Measurements from ENCODE around the gene KPNA3.
"Not testable (repeated sequence)": the region's sequence is repeated elsewhere in the genome, so short reads cannot be mapped to it uniquely, and the experiment has no call there.

KPNA3 gene

DNA sequence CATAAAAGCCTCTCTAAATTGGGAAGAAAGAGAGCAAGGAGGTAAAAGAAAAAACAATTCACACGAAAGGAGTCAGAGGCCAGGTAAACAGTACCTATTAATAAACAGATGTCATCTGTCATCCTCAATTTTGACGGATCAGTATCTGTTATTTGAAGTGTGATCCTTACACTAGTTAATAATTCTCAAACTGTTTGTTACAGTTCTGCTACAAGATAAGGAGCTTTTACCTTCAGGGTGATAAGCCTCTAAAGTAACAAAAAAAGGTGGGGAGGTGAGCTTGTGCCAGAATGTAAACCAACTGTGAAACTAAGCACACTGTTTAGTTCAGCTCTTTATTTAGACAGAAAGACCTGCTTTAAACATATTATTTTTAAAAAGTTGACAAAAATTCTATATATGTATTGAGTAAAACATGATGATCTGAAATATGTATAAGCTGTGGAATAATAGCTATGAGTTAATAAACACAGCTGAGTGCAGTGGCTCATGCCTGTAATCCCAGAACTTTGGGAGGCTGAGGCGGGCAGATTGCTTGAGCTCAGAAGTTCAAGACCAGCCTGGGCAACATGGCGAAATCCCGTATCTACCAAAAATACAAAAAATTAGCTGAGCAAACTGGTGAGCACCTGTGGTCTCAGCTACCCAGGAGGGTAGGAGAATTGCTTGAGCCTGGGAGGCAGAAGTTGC is 52.8 kb downstream of the KPNA3 start:
- no peak for DNase-seq

DNA sequence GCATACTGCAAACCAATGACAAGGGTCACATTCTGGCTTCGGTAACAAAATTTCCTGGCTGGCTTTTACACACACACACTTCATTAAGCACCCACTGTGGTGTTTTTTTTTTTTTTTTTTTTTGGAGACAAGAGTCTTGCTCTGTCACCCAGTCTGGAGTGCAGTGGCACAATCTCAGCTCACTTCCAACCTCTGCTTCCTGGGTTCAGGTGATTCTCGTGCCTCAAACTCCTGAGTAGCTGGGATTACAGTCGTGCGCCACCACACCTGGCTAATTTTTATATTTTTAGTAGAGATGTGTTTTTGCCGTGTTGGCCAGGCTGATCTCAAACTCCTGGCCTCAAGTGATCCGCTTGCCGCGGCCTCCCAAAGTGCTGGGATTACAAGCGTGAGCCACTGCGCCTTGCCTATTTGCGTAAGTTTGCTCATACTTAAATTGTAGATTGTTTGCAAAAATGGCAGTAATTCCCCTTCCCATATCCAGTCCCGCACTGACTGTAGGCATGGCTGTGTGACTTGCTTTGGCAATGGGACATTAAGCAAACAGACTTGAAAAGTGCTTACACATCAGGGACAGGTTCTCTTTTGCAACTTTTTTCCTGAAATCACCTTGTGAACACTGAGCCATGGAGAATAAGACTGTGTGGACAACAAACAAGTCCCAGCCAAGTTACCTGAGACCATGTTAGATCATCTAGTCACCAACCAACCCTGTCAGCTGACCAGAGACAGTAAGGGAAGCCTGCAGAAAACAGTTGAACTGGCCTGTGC is 59.1 kb downstream of the KPNA3 start:
- no peak for DNase-seq

DNA sequence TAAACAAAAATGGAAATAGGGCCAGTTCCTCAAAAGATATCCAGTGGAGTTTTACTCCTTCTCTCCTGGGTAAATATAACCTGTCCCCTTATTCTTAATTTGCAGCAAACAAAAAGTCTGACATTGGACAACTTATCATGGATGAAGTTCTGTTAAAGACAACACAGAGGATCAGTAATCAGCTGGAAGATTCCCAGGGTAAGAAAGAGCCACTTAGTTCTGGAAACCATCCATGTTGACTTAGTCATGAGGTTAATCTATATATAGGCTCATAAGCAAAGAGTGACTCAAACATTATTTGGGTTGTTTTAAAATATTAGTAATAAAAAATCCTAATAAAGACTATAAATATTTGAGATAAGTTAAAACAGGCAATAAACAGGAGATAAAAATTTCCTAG is 60.7 kb downstream of the KPNA3 start:
- no peak for DNase-seq

DNA sequence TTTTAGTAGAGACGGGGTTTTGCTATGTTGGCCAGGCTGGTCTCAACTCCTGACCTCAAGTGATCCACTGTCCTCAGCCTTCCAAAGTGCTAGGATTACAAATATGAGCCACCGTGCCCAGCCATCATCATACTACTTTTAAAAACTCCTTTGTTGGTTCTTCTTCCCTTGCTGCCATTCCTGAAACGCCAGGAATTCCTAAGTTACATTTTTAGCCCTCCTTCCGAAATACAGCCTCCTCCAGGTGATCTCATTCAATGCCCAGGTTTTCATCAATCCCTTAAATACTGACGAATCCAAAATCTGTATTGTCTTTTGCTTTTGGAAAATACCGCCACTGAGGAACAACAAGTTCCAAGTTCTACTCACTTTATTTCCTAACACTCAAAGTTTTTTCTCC is 75.9 kb downstream of the KPNA3 start:
- DNase-seq, result no peak

DNA sequence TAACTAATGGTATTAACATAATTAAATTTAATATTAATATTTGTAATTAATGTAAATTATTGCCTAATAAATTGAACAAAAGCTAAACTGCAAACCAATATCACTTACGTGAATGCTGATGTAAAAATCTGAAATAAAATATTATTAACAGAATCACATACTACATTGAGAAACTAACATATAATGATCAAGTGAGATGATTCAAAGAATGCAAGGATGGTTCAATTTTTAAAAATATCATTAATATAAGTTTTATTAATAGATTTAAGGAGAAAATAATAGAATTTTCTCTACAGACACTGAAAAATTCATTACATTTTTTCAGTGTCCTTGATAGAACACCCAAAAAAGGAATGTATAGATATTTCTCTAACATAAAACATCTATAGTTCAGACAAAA is 77.7 kb downstream of the KPNA3 start:
- DNase-seq, result no peak

DNA sequence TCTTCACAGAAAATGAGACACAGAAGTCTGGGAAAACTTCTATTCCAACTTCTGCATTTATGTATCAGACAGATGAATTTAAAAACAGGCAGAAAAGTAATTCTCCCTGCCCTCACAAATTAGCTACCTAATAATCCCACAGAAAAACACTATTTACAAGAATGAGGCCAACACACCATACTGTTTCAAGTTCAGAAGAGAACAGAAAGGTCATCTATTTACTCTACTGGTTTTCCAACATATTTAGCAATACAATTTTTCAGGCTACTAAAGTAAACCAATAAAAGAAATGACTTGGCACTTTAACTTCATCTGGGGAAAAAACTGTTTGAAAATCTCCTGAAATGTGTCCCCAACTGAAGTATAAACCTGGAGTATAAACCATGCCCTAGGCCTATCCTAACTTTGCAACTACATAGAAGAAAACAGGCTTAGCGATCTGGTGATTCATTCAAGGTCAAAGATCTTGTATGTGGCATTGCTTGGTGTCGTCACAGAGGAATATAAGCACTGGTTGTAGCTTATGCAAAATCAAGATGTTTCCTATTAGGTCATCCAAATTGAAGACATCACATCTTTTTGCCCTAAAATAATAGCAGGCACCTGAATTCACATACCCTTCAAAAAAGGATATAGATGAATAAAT is 81.1 kb downstream of the KPNA3 start:
- DNase-seq, result no peak

DNA sequence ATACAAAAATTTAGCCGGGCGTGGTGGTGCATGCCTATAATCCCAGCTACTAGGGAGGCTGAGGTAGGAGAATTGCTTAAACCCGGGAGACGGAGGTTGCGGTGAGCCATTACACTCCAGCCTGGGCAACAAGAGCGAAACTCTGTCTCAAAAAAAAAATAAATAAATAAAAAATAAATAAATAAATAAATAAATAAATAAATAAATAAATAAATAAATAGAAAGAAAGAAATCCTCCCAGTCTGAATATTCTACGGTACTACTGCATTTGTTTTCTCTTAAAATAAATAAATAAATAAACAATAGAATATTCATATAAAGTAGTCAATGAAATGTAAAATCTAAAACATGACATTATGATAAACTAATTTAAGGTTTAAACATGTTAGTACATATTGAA is 88.2 kb downstream of the KPNA3 start:
- not testable (repeated sequence) for DNase-seq

DNA sequence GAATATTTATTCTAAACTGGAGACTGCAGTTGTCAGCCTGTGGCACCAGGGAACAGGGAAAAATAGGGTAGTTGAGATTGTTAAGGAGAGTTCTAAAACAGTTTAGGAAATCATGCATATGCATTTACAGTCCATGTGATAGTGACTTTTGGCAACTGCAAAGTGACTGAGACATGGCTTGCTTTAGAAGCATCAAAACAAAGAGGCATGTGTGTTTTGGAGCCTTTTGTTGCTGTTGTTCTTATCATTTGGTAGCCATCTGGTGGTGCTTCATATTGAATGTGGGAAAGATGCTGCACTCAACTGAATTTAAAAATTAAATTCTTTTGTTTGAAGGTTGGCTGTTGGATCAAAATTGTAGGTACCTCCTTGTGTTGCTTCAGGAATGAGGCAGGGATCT is 91.0 kb downstream of the KPNA3 start:
- no peak for DNase-seq

DNA sequence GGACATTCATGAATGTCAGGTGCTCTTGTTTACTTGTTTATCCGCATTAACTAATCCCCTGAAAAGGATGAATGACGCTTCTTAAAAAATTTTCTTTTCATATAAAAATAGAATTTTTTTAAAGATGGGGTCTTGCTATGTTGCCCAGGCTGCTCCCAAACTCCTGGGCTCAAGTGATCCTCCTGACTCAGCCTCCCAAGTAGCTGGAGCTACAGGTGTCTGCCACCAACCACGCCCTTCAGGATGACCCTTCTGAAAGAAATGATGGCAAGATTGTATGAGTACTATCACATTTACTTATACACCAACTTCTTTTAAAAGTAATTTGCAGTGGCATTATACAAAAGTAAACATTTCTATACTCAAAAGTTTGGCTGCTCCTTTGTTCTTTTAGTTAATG is 95.0 kb downstream of the KPNA3 start:
- no peak for DNase-seq

DNA sequence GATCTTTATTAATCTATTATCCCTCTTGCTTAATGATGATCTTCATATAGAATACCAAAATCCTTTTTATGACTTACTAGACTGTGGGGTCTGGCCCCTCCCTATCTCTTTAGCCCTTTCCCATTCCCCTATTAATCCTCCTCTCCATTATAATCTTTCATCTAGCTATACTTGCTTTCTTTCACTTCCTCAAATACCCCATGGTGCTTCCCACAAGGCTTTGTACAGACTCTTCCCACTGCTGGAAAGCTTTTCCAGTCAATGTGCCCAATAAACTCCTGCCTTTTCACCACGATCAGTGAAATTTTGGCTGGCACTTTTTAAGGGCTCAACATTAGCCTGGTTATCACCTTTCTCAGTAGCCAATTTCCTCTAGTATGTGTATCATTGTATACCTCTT is 98.0 kb downstream of the KPNA3 start:
- no peak for DNase-seq

DNA sequence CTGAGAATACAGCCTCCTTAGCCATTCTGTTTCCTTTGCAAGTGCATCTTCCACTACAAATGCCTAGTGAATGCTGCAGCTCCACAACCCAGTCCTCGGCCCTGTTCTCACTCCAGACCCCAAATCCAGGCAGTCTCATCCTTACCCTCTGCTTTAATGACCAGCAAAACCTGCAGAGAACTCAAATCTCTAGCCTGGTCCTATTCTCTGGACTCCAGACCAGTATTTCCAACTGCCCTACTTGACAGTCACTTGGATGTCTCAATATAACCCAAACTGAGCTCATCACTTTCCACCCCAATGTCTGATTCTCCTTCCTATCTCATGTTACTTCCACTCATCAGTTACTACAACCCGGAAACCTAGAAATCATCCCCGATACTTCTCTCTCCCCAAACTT is 98.6 kb downstream of the KPNA3 start:
- DNase-seq, result no peak

DNA sequence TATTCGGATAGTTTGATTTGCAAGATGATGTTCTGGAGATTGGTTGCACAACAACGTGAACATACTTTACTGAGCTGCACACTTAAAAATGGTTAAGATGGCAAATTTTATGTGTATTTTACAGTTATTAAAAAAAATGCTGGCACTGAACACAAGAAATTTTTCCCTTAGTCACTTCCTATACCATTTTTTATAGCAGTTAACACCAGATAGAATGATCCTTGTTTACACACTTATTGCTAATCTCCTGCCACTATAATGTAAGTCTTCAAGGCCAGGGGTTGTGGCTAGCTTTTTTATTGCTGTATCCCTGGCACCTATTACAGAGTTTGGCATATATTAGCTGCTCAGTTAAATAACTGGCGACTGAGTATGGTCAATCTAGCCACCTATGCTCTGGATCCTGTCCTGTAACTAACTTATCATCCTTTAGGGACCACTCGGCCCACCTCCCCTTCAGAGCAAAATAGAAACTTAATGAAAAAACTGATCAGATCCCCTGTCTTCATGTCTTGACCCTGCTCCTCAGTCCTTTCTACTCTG is 99.2 kb downstream of the KPNA3 start:
- DNase-seq, result no peak

DNA sequence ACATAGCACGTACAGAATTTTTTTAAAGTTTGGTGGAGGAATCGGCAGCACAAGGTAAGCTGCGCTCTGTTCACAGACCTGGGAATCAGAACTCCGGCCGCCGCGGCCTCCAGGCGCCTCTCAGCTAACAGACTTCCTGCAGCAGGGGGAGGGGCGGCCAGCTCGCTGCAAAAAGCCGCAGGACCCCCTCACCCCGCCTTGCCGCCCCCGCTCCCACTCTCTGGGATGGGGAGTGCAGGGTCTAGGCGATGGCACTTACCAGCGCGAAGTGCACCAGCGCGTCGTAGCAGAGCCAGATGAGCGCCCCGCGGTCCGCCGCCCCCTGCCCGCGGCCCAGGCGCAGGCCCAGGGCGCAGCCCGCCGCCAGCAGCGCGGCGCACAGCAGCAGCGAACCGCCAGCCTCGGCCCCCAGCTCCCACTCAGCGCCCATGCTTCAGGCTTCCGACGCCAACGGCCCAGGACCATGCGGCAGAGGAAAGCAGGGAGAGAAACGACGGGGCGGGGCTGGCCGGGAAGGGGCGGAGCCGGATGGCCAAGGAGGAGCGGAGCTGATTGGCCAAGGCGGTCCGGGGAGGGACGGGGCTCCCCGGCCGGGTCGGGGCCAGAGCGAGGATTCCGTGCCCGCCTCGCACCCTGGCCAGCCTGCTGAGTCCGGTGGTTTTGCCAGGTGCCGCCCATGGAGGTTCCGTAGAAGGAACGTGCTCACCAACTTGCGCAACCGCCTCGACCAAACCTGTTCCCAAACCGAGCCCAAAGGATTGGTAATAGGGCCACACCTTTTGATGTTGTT is 101.3 kb downstream of the KPNA3 start, which contains the start of gene EBPL:
TSS of gene EBPL (minus strand) at position 492 of the 790 bp plus-strand sequence. CDS start at position 430, 62 bp downstream.
- peak; percentile 89 for DNase-seq

DNA sequence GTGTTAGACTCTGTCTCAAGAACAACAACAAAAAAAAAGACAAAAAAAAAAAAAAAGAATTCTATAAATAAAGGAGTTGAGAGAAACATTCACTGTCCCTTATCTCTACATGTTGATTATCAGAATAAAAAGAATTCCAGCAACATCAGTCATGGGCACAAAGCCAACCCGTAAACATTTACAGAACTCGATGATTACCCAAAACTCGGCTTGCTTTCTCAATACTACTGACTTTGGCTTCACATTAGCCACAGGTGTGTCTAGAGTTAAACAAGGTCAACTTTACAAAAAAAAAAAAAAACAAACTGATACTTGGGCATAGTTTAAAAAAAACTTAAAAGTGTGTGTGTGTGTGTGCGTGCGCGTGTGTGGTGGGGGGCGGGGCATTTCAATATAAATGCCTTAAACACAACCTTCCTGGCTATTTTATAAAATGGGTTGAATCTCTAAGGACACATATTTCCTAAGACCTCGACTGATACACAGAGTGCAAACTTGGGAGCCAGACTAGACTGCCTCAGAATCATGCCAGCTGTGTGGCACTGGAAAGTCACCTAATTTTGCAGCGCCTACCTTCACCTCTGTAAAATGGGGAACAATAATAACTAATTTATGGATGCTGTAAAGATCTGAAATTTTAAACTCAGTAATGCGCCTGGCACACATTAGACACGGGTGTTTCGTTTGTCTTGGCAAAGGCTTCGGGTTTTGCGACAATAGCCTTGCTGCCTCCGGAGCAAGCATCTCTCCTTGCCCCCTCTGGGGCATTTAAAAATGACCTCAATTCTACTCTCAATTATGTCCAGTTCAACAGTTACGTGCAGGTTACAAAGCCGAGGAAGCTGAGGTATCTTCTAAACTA is 102.1 kb downstream of the KPNA3 start:
- no peak for DNase-seq

DNA sequence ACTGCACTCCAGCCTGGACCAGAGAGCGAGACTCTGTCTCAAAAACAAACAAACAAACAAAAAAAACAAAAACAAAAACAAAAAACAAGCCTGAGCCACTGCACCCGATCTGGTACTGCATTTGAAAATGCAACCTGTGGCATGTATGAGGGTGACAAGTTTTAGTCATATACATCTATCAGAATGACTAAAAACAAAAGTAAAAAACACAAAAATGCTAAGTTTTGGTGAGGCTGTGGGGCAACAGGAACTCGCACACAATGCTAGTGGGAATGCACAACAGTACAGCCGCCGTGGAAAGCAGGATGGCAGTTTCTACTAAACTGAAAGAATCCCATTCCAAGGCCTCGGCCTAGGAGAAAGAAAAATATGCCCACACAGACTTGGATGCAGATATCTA is 109.0 kb downstream of the KPNA3 start:
- DNase-seq, result no peak

DNA sequence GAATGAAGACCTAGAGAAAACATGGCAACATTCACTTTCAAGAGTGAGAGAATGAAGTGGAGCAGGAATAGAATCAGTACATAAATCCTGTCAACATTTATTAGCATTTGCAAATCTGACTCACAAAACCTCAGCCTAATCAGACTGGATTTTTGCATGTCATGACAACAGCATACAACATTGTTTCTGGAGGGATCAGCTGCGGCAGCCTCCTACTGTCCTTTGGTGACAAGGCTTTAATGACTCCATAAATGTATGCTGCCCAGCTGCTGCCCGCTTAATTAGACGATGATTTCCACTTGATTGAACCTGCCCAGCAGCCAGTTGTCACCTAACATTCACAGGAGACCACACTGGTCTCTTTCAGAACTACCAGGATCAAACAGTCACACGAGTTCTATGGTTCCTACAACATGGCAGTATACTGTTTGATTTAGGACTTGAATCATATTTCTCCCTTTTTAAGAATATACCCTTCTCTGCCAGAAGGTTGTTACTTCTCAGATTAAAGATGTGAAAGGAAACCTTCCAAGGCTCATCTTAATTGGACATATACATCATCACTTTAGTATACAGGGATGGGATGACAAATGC is 110.5 kb downstream of the KPNA3 start:
- DNase-seq, result no peak

DNA sequence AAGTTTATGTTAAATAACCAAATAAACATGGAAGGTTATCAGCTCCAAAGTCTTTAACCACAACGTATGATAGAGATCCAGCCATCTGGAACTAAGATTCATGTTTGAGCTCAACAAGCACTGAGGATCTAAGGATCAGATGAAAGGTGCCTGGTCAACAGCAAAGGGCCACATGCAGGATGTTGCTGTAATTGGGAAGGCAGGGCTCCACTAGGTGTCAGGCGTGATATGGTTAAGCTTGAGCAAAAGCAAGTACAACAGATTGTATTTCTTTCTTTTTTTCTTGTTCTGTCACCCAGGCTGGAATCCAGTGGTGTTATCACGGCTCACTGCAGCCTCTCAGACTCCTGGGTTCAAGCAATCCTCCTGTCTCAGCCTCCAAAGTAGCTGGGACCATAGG is 113.2 kb downstream of the KPNA3 start:
- DNase-seq, result no peak

DNA sequence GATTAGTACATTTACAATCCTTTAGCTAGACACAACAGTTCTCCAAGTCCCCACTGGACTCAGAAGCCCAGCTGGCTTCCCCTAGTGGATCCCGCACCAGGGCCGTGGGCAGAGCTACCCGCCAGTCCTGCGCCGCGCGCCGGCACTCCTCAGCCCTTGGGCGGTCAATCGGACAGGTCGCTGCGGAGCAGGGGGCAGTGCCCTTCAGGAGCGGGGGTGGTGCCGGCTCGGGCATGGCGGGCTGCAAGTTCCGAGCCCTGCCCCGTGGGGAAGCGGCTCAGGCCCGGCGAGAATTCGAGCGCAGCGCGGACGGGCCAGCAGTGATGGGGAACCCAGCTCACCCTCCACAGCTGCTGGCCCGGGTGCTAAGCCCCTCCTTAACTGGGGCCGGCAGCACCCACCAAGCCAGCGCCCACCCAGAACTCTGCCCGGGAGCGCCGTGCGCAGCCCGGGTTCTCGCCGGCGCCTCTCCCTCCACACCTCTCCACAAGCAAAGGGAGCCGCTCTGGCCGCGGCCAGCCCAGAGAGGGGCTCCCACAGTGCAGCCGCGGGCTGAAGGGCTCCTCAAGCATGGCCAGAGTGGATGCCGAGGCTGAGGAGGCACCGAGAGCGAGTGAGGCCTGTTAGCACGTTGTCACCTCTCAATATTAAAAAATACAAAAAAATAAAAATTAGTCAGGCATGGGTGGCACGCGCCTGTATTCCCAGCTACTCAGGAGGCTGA is 114.1 kb downstream of the KPNA3 start:
- DNase-seq, result no peak

DNA sequence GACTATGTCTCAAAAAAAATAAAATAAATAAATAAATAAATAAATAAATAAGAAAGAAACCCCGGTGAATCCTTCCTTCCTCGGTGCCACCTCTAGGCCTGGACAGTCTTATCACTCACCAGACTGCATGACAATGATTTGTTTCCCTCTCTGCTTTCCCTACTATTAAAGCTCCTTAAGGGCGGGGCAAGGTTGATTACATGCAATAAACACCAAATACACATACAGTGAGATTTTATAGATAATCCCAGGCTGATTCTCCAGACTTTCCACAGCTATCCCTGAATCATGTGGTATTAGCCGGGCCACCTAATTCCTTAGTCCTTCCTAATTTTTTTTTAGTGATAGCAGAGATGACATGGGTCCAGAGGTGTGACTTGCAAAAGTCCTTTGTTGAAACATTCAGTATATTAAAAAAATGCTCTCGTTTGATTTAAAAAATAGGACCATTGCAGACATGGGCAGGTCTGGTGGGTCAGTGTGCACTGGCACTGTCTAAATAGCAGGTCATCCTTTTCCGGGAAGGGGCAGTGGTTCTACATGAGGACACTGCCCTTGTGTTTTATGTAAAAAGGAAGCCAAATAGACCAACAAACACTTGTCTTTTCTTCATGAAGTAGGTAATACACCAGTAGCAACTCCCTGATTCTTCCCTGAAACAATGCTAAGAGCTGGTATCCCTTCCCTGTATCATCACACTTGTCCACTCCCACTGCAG is 115.7 kb downstream of the KPNA3 start:
- DNase-seq, result no peak

DNA sequence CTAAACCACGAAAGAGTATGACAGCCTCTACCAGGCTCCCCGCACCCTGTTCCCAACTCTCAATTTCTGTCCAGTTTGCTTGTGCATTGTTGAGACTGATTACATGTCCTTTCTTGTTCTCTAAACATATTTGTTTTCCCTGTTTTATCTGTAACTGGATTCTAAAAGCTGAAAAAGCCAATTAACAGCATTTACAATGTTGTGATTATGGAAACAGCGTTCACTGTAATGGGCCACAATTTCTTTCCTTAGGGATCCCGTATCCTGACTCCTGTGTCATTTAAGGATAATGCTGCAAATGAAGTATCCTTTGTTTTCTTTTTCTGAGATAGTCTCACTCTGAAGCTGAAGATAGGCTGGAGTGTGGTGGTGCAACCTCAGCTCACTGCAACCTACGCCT is 121.7 kb downstream of the KPNA3 start:
- DNase-seq, result no peak
